ENCODE results near the gene CAMK2B. TPM values are rescaled to one million over a fixed set of nuclear protein-coding genes. Genes with fewer than 3 reads are reported as not detected.

CAMK2B gene
- total RNA-seq, 1 donor from 2014 or later: not detected

DNA sequence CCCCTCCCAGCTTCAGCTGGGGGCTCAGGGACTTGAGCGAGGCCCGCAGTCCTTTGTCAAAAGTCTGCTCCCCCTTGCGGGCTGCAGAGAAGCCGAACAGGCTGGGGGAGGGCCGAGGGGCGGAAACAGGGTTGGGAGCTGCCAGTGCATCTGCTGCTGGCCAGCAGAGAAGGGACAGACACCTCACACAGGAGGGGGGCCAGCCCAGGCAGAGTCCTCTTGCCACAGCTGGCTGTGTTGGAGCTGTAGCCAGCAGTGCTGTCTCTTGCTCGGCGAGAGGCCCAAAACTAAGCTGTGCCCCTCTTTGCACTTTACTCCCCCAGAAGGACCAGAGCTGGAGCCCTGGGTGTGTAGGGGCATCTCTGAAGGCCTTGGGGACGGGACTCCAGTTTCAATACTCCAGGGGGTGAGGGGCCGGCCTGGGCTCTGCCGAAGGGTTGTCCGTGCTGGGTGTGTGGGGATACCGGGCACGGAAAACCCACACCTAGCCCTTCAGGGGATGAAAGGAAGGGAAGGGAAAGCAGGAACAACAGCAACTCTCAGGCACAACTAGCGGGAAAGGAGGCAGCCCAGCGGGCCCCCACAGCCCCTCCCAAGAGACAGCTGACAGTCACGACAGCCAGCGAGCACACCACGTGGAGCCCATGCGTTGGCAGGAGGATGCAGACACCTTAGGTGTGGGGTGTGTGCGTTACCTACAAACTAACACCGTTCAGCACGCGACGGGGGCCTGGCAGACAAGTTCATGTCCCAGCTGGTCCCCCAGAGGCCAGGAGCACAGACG, 106.8 kb downstream of the CAMK2B start:
- DNase-seq (ENCODE audit: low read depth) (no peak), FAIRE-seq (no peak)
- Histone ChIP-seq H3K36me3 (ENCODE audit: control insufficient read depth, insufficient read depth, low read length) (no peaks in the 10 kb centered on the region), H3K27me3 (ENCODE audit: control insufficient read depth, insufficient read depth, low read length) (peaks cover 2% of the 10 kb centered on the region), H3K4me3 (ENCODE audit: low read depth, low read length) (no peak overlapping the region)
- no peak for TF ChIP-seq CTCF (IDR thresholded peaks at IDR 0.05; ENCODE audit: insufficient read depth, low read length, severe bottlenecking)

- DNase-seq (ENCODE audit: low read depth): no peak
- Histone ChIP-seq H3K27me3 (ENCODE audit: control insufficient read depth, insufficient read depth, low read length) (peaks cover 2% of the 10 kb centered on the region), H3K4me3 (ENCODE audit: low read depth, low read length) (no peak overlapping the region), H3K36me3 (ENCODE audit: control insufficient read depth, insufficient read depth, low read length) (peaks cover 6% of the 10 kb centered on the region)
- no peak for TF ChIP-seq CTCF (IDR thresholded peaks at IDR 0.05; ENCODE audit: insufficient read depth, low read length, severe bottlenecking)
- no peak for FAIRE-seq
These were observed 107.5 kb downstream of the CAMK2B start for GRCh38 chr7:44217852-44218402.

- no peak for TF ChIP-seq CTCF (IDR thresholded peaks at IDR 0.05; ENCODE audit: insufficient read depth, low read length, severe bottlenecking)
- FAIRE-seq: no peak
- no peak overlapping the region for H3K4me3 ChIP-seq (ENCODE audit: low read depth, low read length)
- H3K36me3 ChIP-seq (ENCODE audit: control insufficient read depth, insufficient read depth, low read length): peaks cover 7% of the 10 kb centered on the region
- no peak for DNase-seq (ENCODE audit: low read depth)
- peaks cover 2% of the 10 kb centered on the region for H3K27me3 ChIP-seq (ENCODE audit: control insufficient read depth, insufficient read depth, low read length)
These were observed 108.1 kb downstream of the CAMK2B start for GRCh38 chr7:44217223-44217714.

DNA sequence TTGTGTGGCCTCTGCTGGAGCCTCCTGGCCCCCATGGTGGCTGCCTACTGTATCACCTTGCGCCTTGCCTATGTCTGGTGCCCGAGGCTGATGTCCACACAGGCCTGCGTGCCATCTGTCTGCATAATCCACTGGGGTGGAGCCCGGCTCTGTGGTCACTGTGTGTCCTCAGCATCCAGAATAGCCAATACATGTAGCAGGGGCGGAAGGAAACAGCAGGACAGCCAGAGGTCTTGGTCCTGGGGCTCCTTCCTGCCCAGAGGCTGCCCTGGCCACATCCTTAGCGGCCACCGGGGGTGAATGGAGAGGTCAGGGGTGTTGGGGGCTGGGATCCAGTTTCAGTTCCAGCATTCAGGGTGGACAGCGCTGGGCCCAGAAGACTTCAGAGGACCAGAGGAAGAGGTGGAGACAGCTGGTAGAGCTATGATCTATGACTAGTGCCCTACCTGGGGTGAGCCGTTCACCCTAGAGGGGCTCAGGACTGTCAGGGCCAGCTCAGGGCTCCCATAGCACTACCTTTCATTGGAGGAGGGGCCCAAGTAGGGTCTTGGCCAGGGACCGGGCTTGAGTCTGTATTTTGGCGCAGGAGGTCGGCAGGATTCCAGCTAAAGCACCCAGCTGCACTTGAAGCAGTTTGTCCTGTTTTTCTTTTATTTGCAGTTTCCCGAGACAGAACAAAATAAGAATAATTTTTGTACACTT, 108.7 kb downstream of the CAMK2B start:
- TF ChIP-seq CTCF (IDR thresholded peaks at IDR 0.05; ENCODE audit: insufficient read depth, low read length, severe bottlenecking): no peak
- peaks cover 7% of the 10 kb centered on the region for H3K36me3 ChIP-seq (ENCODE audit: control insufficient read depth, insufficient read depth, low read length)
- DNase-seq (ENCODE audit: low read depth) (no peak), FAIRE-seq (no peak)
- no peak overlapping the region for H3K4me3 ChIP-seq (ENCODE audit: low read depth, low read length)
- peaks cover 2% of the 10 kb centered on the region for H3K27me3 ChIP-seq (ENCODE audit: control insufficient read depth, insufficient read depth, low read length)

GRCh38 chr7:44216019-44216418, 109.4 kb downstream of the CAMK2B start:
- TF ChIP-seq CTCF (IDR thresholded peaks at IDR 0.05; ENCODE audit: insufficient read depth, low read length, severe bottlenecking): no peak
- FAIRE-seq: no peak
- DNase-seq (ENCODE audit: low read depth): no peak
- H3K36me3 ChIP-seq (ENCODE audit: control insufficient read depth, insufficient read depth, low read length): peaks cover 10% of the 10 kb centered on the region
- no peak overlapping the region for H3K4me3 ChIP-seq (ENCODE audit: low read depth, low read length)
- peaks cover 2% of the 10 kb centered on the region for H3K27me3 ChIP-seq (ENCODE audit: control insufficient read depth, insufficient read depth, low read length)
